SU-DHL-6 (cell line): Measurements from ENCODE around the gene ERO1A.

ENCODE experiments used
- EZH2phosphoT487 ChIP-seq: fragments of 200-600 bp; sonication (generic), shearing (Covaris generic); conservative IDR thresholded peaks from 2 replicates; pipeline ENCODE4 v1.6.1; 2018; ENCODE audit warnings: mild to moderate bottlenecking, antibody characterized with exemption, low read length, moderate library complexity, mixed read lengths
- TF ChIP-seq, protein P1 (sequence below): fragments of 200-600 bp; sonication (generic); IDR thresholded peaks from one replicate; pipeline ENCODE4 v1.5.1; 2017; ENCODE audit warnings: antibody characterized with exemption, mild to moderate bottlenecking, low read length, moderate library complexity; ENCODE audit not compliant: insufficient read depth, poor library complexity, severe bottlenecking

GRCh38 chr14:52663850-52664249, 31.5 kb downstream of the ERO1A start:
- TF ChIP-seq, protein P1, sequence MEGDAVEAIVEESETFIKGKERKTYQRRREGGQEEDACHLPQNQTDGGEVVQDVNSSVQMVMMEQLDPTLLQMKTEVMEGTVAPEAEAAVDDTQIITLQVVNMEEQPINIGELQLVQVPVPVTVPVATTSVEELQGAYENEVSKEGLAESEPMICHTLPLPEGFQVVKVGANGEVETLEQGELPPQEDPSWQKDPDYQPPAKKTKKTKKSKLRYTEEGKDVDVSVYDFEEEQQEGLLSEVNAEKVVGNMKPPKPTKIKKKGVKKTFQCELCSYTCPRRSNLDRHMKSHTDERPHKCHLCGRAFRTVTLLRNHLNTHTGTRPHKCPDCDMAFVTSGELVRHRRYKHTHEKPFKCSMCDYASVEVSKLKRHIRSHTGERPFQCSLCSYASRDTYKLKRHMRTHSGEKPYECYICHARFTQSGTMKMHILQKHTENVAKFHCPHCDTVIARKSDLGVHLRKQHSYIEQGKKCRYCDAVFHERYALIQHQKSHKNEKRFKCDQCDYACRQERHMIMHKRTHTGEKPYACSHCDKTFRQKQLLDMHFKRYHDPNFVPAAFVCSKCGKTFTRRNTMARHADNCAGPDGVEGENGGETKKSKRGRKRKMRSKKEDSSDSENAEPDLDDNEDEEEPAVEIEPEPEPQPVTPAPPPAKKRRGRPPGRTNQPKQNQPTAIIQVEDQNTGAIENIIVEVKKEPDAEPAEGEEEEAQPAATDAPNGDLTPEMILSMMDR = no peak
- TF ChIP-seq EZH2phosphoT487 = no peak
